Diencephalon (tissue), 1 donor: Measurements from ENCODE around the gene PNLDC1. TPM values are rescaled to one million over a fixed set of nuclear protein-coding genes. Genes with fewer than 3 reads are reported as not detected.

ENCODE experiments used
- small RNA-seq: library from RNA; depleted of rRNA; stranded (forward); fragments of <200 nt; gene quantifications from one replicate; pipeline ENCODE3, GENCODE V24; 2014
- total RNA-seq: library from RNA; depleted of rRNA; stranded (reverse); fragments of >200 nt; gene quantifications from one replicate; pipeline ENCODE4 v1.2.3, GENCODE V29; 2014

Gene PNLDC1, protein sequence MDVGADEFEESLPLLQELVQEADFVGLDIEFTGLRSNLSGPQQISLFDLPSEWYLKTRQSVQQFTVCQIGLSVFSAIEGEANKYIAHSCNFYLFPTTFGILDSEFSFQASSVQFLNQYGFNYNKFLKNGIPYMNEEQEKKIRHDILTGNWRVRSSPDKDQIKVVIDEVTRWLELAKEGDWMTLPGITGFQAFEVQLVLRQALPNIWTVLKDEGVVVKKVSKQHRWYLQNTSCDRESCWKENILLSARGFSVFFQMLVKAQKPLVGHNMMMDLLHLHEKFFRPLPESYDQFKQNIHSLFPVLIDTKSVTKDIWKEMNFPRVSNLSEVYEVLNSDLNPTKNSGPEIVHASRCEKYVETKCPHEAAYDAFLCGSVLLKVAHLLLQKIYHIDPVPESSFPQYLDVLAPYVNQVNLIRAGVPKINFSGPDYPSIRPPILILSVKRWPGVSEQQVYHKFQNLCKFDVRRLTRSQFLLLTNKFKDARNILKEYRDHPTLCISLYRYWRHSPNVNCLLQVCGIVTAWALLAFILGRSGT
- 0.23 TPM for total RNA-seq

GRCh38 chr6:159800141-159800865 lies at the start of gene PNLDC1:
PNLDC1 (plus strand) TSS chr6:159800276; CDS start chr6:159800308, 32 bp downstream.

DNA sequence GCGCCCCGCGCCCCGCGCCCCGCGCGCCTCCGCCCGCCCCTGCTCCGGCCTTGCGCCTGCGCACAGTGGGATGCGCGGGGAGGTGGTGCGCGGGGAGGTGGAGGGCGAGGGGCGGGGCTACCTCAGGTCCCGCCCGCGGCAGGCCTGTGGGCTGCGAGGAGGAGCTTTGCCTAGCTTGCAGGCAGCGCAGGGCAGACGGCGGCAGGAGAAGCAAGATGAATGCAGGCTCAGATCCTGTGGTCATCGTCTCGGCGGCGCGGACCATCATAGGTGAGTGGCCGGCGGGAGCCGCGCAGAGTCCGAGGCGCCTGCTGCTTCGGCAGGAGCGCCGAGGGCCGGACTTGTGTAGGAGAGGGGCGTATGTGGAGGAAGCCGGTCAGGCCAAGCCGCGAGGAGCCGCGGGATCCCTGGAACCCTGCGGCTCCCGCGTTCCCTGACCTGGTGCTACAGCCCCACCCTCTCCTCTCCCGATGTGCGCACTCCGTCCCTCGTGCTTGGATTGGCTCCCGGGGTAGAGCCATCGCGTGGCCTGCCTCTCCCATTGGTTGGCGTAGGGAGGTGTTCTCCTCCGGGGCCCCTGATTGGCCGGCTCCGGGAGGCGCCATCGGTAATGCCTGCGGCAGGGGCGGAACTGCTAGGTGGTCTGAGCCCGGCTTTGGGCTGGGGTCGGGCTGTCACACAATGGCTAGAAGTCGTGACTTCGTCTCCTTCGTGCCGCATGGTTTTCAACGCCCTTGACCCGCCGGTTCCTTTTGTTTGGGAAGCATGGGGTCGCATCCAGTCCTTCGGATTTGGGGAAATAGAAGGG lies 38.0 kb upstream of the PNLDC1 start, which contains the start of gene ACAT2:
TSS of gene ACAT2 (plus strand) at position 173 of the 808 bp plus-strand sequence. CDS start at position 216, 43 bp downstream.

GRCh38 chr6:159789377-159790148 lies 10.5 kb upstream of the PNLDC1 start, which contains the start of gene TCP1:
TCP1 (minus strand) TSS chr6:159789602; CDS start chr6:159789468, 134 bp downstream.

DNA sequence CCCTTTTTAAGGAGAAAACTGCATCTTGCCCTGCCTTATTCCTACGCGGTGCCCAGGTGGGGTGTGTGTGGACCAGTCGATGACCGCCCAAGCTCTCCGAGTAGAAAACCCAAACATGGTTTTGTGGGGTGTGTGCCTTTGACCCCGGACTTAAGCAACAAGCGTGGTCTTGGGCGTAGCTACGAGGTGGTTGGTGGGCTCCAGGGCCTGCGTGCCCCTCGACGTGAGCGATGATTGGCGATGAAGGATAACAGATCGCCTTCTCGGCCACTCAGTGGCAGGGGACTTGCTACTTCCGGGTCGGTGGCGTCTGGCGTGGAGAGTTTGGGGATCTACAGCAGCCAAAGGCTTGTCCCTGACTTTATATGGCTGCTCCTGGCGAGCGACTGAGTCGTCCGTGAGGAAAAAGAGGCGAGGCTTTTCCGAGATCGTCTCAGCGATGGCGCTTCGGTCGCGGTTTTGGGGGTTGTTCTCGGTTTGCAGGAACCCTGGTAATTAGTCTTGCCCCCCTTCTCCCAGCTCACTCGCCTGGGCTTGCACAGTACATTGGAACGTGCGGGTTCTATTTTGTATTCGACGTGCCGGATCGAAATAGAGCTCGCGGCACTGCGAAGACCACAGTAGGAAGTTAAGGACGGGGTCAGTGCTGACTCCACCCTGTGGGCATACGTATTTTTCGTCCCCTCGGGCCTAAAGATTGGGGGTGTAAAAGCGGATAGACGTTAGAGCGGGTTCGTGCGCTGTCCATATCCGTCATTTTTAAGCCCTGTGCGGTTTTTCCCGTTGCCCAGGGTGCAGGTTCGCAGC lies 9.7 kb upstream of the PNLDC1 start, which contains the start of gene MRPL18:
TSS of gene MRPL18 (plus strand) at position 319 of the 807 bp plus-strand sequence. CDS start at position 440, 121 bp downstream.

Small RNA genes within 50 kb of the gene (small RNA-seq; reads per million reads assigned to genes)
- gene SNORA20 (34.8 reads per million, percentile 96 among the genes with 10 or more reads in this experiment), gene SNORA29 (not detected)

Other genes starting within 250 kb of the PNLDC1 start
- 96.4 TPM for gene SOD2, start 107.0 kb upstream of the PNLDC1 start, total RNA-seq
- 103 TPM for gene WTAP, start 72.8 kb upstream of the PNLDC1 start, total RNA-seq
- 61.4 TPM for gene ACAT2, start 38.2 kb upstream of the PNLDC1 start, total RNA-seq
- 227 TPM for gene TCP1, start 10.7 kb upstream of the PNLDC1 start, total RNA-seq
- gene MRPL18, start 9.8 kb upstream of the PNLDC1 start, total RNA-seq: 57.9 TPM
- gene MAS1, start 90.7 kb downstream of the PNLDC1 start, total RNA-seq: under 0.01 TPM
- 40.1 TPM for gene IGF2R, start 168.8 kb downstream of the PNLDC1 start, total RNA-seq